Measurements from ENCODE around the gene DIP2C.

GRCh38 chr10:456486-456885, 233.0 kb downstream of the DIP2C start:
- TF ChIP-seq, protein P1, sequence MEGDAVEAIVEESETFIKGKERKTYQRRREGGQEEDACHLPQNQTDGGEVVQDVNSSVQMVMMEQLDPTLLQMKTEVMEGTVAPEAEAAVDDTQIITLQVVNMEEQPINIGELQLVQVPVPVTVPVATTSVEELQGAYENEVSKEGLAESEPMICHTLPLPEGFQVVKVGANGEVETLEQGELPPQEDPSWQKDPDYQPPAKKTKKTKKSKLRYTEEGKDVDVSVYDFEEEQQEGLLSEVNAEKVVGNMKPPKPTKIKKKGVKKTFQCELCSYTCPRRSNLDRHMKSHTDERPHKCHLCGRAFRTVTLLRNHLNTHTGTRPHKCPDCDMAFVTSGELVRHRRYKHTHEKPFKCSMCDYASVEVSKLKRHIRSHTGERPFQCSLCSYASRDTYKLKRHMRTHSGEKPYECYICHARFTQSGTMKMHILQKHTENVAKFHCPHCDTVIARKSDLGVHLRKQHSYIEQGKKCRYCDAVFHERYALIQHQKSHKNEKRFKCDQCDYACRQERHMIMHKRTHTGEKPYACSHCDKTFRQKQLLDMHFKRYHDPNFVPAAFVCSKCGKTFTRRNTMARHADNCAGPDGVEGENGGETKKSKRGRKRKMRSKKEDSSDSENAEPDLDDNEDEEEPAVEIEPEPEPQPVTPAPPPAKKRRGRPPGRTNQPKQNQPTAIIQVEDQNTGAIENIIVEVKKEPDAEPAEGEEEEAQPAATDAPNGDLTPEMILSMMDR (IDR thresholded peaks at IDR 0.05): no peak
- no peak for TF ChIP-seq POLR2A (IDR thresholded peaks at IDR 0.05)

Measured in testis (tissue), 2 donors.